OCI-M2 (cell line): Measurements from ENCODE around the gene LARGE1.

Experiments used
- DNase-seq: peaks from one replicate; lab custom pipeline; 2025; ENCODE audit not compliant: unreplicated experiment; lab: John Stamatoyannopoulos, UW

Gene LARGE1

DNA sequence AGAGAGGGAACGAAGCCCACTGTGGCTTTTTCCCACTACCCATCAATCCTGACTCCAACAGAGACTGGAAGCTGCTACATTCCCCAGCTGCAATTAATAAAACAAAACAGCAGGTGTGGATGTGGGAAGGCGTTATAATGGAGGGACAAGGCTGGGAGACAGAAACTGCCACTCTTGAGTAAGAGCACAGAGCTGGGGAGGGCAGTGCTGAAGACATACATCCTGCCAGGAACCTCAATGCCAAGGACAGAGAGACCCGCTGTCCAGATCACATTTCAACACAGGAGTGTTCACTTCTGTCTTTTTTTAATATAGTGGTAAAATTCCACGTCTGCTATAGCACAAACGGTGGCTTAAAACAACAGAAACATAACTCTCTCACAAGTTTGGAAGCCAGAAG lies 94.5 kb downstream of the LARGE1 start:
- DNase-seq, result no peak

DNA sequence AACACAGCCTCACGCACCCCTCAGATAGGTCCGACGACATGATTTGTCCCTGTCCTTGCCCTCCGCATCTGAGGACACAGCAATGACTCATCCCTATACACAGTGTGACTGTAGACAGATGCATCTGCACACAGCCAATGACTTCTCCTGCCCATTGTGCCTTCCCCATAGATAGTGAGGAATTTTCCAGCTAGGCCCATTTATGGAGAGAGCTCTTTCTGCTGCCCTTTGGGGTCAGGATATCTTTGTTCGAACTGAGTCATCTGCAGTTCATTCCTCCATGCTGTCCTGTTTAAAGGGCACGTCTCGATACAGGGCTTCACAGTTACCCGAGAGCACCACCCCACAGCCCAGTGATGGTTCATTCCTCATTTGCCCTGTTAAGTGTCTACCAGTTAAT lies 96.7 kb downstream of the LARGE1 start:
- DNase-seq, result no peak

DNA sequence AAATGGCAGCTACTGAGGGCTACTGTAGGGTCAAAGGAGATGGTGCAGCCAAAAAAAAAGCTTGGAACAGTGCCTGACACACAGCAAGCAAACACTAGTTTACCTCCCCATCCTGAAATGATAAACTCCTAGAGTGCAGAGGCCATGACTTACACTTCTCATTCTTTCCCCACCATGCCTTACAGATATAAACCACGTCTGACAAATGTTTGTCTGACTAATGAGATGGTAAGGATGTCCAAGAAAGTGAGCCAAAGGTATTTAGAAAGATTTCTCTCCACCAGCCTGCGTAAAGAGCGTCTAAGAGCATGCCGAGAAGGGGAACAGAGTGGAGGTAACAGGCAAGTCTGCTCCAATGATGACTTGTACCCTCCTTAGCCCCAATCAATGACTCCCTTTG lies 99.0 kb downstream of the LARGE1 start:
- no peak for DNase-seq

DNA sequence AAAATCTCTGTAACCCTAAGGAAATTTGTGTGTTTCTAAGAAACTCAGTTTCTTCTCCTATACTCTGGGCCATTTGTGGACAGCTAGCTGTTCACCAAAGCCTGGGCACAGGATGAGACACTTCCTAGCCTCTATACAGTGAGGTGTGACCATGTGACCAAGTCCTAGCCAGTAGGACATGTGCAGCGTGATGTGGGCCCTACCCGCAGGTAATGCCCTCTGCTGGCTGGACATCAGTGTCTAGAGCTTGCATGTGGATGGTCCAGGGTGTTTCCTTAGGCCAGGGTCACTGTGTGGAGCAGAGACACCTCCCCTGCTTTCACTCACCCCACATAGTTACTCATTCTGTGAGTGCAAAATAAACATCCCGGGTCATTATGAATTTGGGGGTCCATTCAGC lies 100.5 kb downstream of the LARGE1 start:
- DNase-seq, result no peak

DNA sequence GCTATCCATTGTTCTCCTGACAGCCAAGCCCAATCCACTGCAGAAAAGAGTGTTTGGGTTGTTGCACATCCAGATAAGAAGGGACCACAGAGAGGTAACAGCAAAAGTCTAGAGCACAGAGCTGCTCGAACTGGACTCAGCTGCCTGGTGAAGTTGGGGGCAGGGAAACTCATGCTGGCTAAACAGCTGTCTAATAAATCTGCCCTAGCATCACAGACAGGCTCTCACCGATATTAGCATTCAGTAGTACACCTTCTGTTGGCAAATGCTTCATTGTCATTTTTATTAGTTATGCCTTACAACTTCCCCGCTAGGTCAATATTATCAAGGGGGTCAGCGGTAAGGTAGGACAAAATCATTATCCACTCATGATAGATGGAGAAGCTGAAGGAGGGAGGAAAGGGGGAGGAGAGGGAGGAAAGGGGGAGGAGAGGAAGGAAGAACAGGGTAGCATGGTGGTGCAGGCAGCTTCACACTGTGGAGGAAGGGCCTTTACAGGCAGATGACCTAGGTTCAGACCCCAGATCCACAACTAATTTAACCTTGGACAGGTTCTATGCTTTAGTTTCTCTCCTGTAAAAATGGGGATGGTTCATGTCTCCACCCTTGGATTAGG lies 102.7 kb downstream of the LARGE1 start:
- no peak for DNase-seq

- DNase-seq, result no peak
Observed at GRCh38 chr22:33812360-33812977, 107.8 kb downstream of the LARGE1 start.

- no peak for DNase-seq
Observed at GRCh38 chr22:33811686-33812085, 108.6 kb downstream of the LARGE1 start.

DNA sequence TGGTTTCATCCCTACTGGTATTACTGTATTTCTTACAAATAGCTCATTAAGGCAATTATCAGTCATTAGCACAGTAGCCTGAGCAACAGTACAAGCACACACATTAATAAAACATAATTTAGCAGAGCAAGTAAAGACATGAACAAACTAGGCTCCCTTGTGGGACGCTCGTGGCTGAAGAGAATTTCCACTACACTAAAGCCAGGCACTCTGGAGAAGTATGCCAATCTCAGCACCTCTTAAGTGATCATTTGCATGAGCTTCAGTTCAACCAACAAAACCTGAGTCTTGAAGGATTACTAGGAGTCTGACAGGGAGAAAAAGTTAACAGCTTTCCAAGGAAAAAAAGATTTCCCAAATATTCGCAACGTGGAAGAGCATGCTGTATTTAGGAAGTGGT lies 109.1 kb downstream of the LARGE1 start:
- no peak for DNase-seq

- no peak for DNase-seq
Observed at GRCh38 chr22:33807470-33807869, 112.8 kb downstream of the LARGE1 start.

- no peak for DNase-seq
Observed at GRCh38 chr22:33806191-33806590, 114.1 kb downstream of the LARGE1 start.

DNA sequence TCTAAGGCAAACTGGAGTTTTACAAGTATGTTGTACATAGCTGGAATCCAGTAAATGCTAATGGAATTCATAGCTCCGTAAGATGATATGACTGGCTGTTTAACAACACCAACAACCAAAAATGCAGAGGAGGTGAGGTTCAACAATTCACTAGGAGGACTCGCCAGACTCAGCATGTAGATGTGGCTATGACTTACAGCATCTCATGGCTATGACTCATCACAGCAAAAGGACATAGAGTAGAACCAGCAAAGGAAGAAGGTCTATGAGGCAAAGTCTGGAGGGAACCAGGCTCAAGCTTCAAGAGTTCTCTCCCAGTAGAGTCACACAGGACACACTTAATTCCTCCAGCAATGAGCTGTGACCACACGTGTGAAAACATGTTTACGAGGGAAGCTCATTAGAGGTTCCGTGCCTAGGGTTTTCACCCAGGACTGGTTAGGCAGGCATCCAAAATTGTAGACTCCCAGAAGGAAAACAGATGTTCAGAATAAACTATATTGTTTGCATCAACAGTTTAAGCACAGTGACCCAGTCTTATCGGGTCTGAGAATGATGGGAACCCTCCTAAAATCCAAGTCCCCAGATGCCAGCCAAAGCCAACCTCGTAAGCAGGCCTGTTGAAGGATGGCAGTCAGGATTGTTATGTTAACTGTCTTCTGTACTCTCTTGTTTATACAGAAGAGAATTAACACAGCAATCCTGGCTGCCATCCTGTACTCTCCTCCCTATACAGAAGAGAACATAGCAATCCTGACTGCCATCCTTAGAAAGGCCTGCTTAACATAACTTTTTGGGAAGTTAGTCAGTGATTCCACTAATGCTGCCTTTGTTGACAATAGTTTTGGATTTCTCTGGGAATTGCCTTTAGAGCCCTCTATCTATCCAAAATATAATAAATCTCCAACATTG lies 116.6 kb downstream of the LARGE1 start:
- no peak for DNase-seq

GRCh38 chr22:33798401-33798800 lies 121.9 kb downstream of the LARGE1 start:
- no peak for DNase-seq

DNA sequence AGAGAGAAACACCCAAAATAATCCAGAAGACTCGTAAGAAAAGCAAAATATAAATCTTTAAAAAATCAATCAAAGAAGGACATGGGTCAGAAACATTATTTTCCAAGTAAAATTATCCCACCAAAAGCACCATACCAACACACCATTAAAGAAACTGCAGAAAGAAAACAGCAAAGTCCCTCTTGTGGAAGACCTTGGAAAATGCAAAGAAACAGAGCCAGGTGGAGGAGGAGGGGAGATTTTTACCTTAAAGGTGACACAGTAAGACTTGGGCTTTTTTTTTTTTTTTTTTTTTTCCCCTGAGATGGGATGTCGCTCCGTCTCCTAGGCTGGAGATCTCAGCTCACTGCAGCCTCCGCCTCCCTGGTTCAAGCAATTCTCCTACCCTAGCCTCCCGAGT lies 123.8 kb downstream of the LARGE1 start:
- no peak for DNase-seq

GRCh38 chr22:33793475-33793874 lies 126.8 kb downstream of the LARGE1 start:
- DNase-seq, result no peak

DNA sequence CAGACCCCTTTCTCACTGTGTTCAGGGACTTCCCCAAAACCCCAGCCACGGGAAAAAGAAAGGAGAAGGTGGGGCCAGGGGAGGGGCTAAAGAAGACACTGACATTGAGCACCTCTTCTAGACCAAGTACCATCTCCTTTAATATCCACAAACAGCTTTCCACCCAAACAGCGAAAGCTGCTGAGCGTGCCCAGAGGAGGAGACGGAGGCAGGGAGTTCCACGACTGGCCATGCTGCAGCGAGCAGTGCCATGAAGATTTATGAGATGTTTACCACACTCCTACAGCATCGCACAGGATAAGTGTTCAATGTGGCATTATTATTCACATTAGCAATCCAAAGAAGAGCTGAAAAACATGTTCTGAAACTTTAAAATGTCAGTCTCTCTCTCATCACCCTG lies 127.4 kb downstream of the LARGE1 start:
- DNase-seq, result no peak

DNA sequence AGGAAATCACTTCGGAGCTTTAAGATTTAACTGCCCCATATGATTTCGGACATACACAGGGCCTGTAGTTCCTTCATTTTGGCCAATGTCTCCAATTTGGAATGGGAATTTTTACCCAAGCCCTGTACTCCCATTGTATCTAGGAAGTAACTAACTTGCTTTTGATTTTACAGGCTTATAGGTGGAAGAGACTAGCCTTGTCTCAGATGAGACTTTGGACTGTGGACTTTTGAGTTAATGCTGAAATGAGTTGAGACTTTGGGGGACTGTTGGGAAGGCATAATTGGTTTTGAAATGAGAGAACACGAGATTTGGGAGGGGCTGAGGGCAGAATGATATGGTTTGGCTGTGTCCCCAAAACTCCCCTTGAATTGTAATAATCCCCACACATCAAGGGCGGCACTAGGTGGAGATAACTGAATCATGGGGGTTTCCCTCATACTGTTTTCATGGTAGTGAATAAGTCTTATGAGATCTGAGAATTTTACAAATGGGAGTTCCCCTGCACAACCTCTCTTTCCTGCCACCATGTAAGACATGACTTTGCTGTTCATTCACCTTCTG lies 130.5 kb downstream of the LARGE1 start:
- DNase-seq, result no peak

- no peak for DNase-seq
Observed at GRCh38 chr22:33788927-33789326, 131.3 kb downstream of the LARGE1 start.

DNA sequence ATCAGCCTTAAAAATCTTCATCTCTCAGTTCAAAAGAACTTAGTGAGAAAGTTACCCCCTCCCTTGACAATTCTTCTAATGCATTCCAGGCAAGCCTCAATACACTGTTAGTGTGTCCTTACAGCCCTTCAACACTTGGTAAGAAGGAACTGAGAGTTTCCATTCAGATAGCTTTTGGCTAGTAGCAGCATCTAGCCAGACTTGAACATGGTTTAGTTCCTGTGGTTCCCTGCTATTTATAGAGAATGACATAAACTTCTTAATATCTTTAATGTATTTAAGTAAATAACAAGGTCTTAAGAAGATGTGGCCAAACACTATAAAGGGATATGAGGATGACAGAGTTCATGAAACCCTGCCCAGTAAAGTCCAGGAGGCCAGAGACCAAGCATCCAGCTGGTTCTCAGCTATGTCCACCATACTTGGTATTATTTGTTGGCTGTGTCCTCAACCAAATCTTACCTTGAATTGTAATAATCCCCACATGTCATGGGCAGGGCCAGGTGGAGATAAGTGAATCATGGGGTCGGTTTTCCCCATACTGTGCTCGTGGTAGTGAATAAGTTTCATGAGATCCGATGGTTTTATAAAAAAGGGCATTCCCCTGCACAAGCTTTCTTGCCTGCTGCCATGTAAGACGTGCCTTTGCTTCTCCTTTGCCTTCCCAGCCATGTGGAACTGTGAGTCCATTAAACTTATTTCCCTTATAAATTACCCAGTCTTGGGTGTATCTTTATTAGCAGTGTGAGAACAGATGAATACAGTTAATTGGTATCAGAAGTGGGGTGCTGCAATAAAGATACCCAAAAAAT lies 132.4 kb downstream of the LARGE1 start:
- no peak for DNase-seq

- DNase-seq, result no peak
Observed at GRCh38 chr22:33786149-33786548, 134.1 kb downstream of the LARGE1 start.

GRCh38 chr22:33785283-33785968 lies 134.8 kb downstream of the LARGE1 start:
- DNase-seq, result no peak
